Measurements from ENCODE around the gene SYNPO. TPM values are rescaled to one million over a fixed set of nuclear protein-coding genes. Genes with fewer than 3 reads are reported as not detected.

The SYNPO gene
- total and polyA plus RNA-seq, 4 donors: 10.3 to 111 (median 42.4) TPM

DNA sequence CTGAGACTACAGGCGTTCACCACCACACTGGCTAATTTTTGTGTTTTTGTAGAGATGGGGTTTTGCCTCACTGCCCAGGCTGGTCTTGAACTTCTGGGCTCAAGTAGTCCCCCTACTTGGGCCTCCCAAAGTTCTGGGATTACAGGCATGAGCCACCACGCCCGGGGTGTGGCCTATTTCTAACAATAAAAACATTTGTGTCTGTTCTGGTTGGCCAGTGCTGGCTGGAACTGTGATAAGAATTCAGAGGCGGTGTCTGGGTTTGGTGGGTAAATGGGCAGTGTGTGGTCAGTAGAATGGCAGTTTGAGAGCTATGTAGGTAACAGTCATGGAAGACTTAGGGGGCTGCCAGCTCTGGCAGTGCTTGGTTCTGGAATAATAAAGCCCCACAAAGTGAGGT lies 46.9 kb upstream of the SYNPO start:
- H3K4me3 ChIP-seq: no peak overlapping the region
- no peak overlapping the region for H3K27ac ChIP-seq (ENCODE audit: low read depth in 1 of 2, low read length in 1 of 2)
- DNase-seq (peak in 2 of 3 donors; percentile 37 to 38), ATAC-seq (ENCODE audit: insufficient read depth, low FRiP score) (no peak)
- 78 to 80% methylated on average over 4 of the region's 4 CpGs for WGBS, 2 donors
- H3K36me3 ChIP-seq (ENCODE audit: control insufficient read depth in 4 of 4, insufficient read depth in 4 of 4, low read length in 4 of 4): no peaks in the 10 kb centered on the region
- H3K4me1 ChIP-seq (ENCODE audit: control insufficient read depth in 5 of 5, insufficient read depth in 5 of 5, low read length in 5 of 5): peaks cover 10 to 70% (median 45%) of the 10 kb centered on the region in 5 donors
- no peaks in the 10 kb centered on the region for H3K9me3 ChIP-seq (ENCODE audit: control insufficient read depth in 4 of 4, insufficient read depth in 3 of 4, low read length in 3 of 4)
- H3K9ac ChIP-seq (ENCODE audit: insufficient read depth in 1 of 2, low read length in 2 of 2): no peak overlapping the region
- no peaks in the 10 kb centered on the region for H3K27me3 ChIP-seq (ENCODE audit: control insufficient read depth in 3 of 3, insufficient read depth in 3 of 3, low read length in 2 of 3)
- TF ChIP-seq, protein P1, sequence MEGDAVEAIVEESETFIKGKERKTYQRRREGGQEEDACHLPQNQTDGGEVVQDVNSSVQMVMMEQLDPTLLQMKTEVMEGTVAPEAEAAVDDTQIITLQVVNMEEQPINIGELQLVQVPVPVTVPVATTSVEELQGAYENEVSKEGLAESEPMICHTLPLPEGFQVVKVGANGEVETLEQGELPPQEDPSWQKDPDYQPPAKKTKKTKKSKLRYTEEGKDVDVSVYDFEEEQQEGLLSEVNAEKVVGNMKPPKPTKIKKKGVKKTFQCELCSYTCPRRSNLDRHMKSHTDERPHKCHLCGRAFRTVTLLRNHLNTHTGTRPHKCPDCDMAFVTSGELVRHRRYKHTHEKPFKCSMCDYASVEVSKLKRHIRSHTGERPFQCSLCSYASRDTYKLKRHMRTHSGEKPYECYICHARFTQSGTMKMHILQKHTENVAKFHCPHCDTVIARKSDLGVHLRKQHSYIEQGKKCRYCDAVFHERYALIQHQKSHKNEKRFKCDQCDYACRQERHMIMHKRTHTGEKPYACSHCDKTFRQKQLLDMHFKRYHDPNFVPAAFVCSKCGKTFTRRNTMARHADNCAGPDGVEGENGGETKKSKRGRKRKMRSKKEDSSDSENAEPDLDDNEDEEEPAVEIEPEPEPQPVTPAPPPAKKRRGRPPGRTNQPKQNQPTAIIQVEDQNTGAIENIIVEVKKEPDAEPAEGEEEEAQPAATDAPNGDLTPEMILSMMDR (IDR thresholded peaks at IDR 0.05; ENCODE audit: control extremely low read depth, extremely low read depth): no peak

- 73 to 85% methylated on average over 7 of the region's 7 CpGs for WGBS, 2 donors
- H3K9me3 ChIP-seq (ENCODE audit: control insufficient read depth in 4 of 4, insufficient read depth in 3 of 4, low read length in 3 of 4): no peaks in the 10 kb centered on the region
- TF ChIP-seq, protein P1 (IDR thresholded peaks at IDR 0.05; ENCODE audit: control extremely low read depth, extremely low read depth): no peak
- ATAC-seq (ENCODE audit: insufficient read depth, low FRiP score) (no peak), DNase-seq (peak; percentile 43 to 61 (median 57))
- H3K9ac ChIP-seq (ENCODE audit: insufficient read depth in 1 of 2, low read length in 2 of 2): peak overlapping the region in 1 of 2 donors; percentile 38
- no peaks in the 10 kb centered on the region for H3K27me3 ChIP-seq (ENCODE audit: control insufficient read depth in 3 of 3, insufficient read depth in 3 of 3, low read length in 2 of 3)
- H3K36me3 ChIP-seq (ENCODE audit: control insufficient read depth in 4 of 4, insufficient read depth in 4 of 4, low read length in 4 of 4): no peaks in the 10 kb centered on the region
- peak overlapping the region in 1 of 2 donors; percentile 30 for H3K27ac ChIP-seq (ENCODE audit: low read depth in 1 of 2, low read length in 1 of 2)
- no peak overlapping the region for H3K4me3 ChIP-seq
- H3K4me1 ChIP-seq (ENCODE audit: control insufficient read depth in 5 of 5, insufficient read depth in 5 of 5, low read length in 5 of 5): peaks cover 10 to 73% (median 45%) of the 10 kb centered on the region in 5 donors
Observed at GRCh38 chr5:150593996-150594395, 46.5 kb upstream of the SYNPO start.

DNA sequence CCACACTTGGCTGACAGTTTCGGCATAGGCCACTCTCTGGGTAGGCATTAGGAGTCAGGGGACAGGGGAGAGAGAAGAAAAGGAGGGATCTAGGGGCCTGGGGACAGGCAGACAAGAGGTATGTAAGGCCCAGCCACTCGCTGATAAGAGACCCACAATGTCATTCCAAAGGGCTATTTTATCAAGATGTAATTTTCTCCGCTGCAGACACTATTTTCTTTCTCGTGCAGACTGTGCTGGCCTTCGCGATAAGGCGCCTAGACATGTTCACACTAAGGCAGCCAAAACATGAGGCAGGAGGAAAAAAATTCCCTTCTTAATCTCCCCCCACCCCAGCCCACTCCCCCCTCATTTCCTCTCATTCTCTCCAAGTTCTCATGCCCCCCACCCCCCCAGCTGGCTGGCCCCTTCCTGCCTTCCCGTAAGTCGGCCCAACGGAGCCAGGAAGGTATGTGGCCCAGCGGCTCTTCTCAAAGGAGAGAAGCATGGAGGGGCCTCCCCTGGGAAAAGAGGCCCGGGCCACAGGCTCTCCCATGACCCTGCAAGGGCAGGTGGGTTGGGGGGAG lies 44.9 kb upstream of the SYNPO start:
- Histone ChIP-seq H3K9ac (ENCODE audit: insufficient read depth in 1 of 2, low read length in 2 of 2) (no peak overlapping the region), H3K27ac (ENCODE audit: low read depth in 1 of 2, low read length in 1 of 2) (peak overlapping the region; percentile 50 to 75), H3K27me3 (ENCODE audit: control insufficient read depth in 3 of 3, insufficient read depth in 3 of 3, low read length in 2 of 3) (no peaks in the 10 kb centered on the region), H3K4me1 (ENCODE audit: control insufficient read depth in 5 of 5, insufficient read depth in 5 of 5, low read length in 5 of 5) (peaks cover 14 to 75% (median 50%) of the 10 kb centered on the region in 5 donors), H3K9me3 (ENCODE audit: control insufficient read depth in 4 of 4, insufficient read depth in 3 of 4, low read length in 3 of 4) (no peaks in the 10 kb centered on the region), H3K4me3 (no peak overlapping the region), H3K36me3 (ENCODE audit: control insufficient read depth in 4 of 4, insufficient read depth in 4 of 4, low read length in 4 of 4) (no peaks in the 10 kb centered on the region)
- TF ChIP-seq, protein P1 (IDR thresholded peaks at IDR 0.05; ENCODE audit: control extremely low read depth, extremely low read depth): no peak
- 47 to 52% methylated on average over 12 of the region's 12 CpGs for WGBS, 2 donors
- DNase-seq (peak; percentile 67 to 82 (median 74)), ATAC-seq (ENCODE audit: insufficient read depth, low FRiP score) (no peak)

- peak overlapping the region; percentile 50 to 65 for H3K27ac ChIP-seq (ENCODE audit: low read depth in 1 of 2, low read length in 1 of 2)
- WGBS, 2 donors: 82 to 86% methylated on average over 9 of the region's 9 CpGs
- H3K9ac ChIP-seq (ENCODE audit: insufficient read depth in 1 of 2, low read length in 2 of 2): no peak overlapping the region
- H3K9me3 ChIP-seq (ENCODE audit: control insufficient read depth in 4 of 4, insufficient read depth in 3 of 4, low read length in 3 of 4): no peaks in the 10 kb centered on the region
- H3K27me3 ChIP-seq (ENCODE audit: control insufficient read depth in 3 of 3, insufficient read depth in 3 of 3, low read length in 2 of 3): no peaks in the 10 kb centered on the region
- H3K4me3 ChIP-seq: no peak overlapping the region
- TF ChIP-seq, protein P1 (IDR thresholded peaks at IDR 0.05; ENCODE audit: control extremely low read depth, extremely low read depth): no peak
- ATAC-seq (ENCODE audit: insufficient read depth, low FRiP score) (no peak), DNase-seq (no peak)
- H3K4me1 ChIP-seq (ENCODE audit: control insufficient read depth in 5 of 5, insufficient read depth in 5 of 5, low read length in 5 of 5): peaks cover 14 to 73% (median 47%) of the 10 kb centered on the region in 5 donors
- no peaks in the 10 kb centered on the region for H3K36me3 ChIP-seq (ENCODE audit: control insufficient read depth in 4 of 4, insufficient read depth in 4 of 4, low read length in 4 of 4)
Observed at GRCh38 chr5:150596313-150596712, 44.1 kb upstream of the SYNPO start.

All from lung (tissue), 12 donors.